Activated CD8-positive, alpha-beta memory T cell treated with anti-CD3 and anti-CD28 coated beads, Interleukin-2, amount 10 ng/mL, durations not matched to agents 7 days and 5 days (primary cell): ENCODE measurements around the gene LRPAP1. TPM values are rescaled to one million over a fixed set of nuclear protein-coding genes. Genes with fewer than 3 reads are reported as not detected.
A peak's percentile ranks its signal among the peaks of the same experiment; 100 is the strongest.

Experiments
- ATAC-seq: fragments of 150-1000 bp; cut with Tn5 transposase; one replicate; pipeline ENCODE4 v1.10.0; 2021; ENCODE audit warnings: moderate library complexity
- CTCF ChIA-PET: fragments of 350-600 bp; sonication (Branson Sonifier 250); formaldehyde crosslinking; loops from one replicate; lab custom pipeline; 2021; ENCODE audit warnings: antibody characterized with exemption; lab: Charles Lee
- DNase-seq: peaks from one replicate; pipeline ENCODE4 v3.0.0-alpha.2; 2020
- H3K27ac Mint-ChIP-seq: one replicate; pipeline ENCODE4 v1.8.0; 2021; ENCODE audit warnings: mild to moderate bottlenecking, mixed read lengths
- H3K27me3 Mint-ChIP-seq: one replicate; pipeline ENCODE4 v1.8.0; 2021; ENCODE audit warnings: mixed read lengths
- H3K36me3 Mint-ChIP-seq: one replicate; pipeline ENCODE4 v1.8.0; 2021; ENCODE audit warnings: mild to moderate bottlenecking, mixed read lengths
- H3K4me1 Mint-ChIP-seq: one replicate; pipeline ENCODE4 v1.8.0; 2021; ENCODE audit warnings: mixed read lengths
- H3K4me3 Mint-ChIP-seq: one replicate; pipeline ENCODE4 v1.8.0; 2021; ENCODE audit warnings: mild to moderate bottlenecking, moderate library complexity, mixed read lengths
- H3K9me3 Mint-ChIP-seq: one replicate; pipeline ENCODE4 v1.8.0; 2022; ENCODE audit warnings: low read depth, mixed read lengths
- total RNA-seq, 2 experiments: library from RNA; stranded (reverse); gene quantifications; one replicate each; pipeline ENCODE4 v1.2.3, GENCODE V29; 2021

LRPAP1 gene
- total RNA-seq, 2 experiments from 2014 or later, result 77.2 to 87.6 TPM

DNA sequence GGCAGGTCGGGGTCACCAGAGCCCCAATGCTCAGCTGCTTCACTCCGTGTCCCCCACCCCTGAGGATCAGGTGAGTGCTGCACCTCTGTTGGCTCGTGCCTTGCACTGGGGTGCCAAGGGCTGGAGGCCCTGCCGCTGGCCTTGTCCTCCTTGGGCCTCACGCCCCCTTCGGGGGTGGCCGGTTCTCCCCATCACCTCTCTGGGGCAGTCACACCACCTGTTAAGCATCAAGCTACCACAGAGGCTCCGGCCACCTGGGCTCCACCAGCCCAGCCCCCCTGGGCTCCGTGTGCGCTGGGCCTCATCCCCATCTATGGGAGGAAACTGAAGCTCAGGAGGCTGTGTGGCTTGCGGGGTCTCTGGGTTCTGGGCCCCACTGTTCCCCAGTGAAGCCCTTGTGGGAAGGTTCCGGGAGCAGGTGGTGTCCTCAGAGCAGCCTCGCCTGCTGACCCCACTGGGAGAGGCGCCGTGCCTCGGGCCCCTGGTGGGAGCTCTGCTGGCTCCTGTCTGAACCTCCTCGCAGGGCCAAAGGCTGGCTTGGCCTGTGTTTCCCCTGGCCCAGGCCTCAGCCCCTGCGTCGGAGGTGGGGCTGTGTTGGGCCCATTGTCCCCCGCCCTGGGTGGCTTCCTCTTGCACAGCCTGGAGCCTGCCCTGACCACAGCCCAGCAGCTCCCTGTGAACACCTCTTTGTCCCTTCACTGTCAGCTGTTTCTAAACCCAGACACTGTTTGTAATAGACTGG lies 38.3 kb downstream of the LRPAP1 start:
- Mint-ChIP-seq H3K27ac (no peak overlapping the region), H3K9me3 (no peaks in the 10 kb centered on the region), H3K36me3 (no peaks in the 10 kb centered on the region), H3K4me3 (no peak overlapping the region), H3K4me1 (no peaks in the 10 kb centered on the region), H3K27me3 (peaks cover 16% of the 10 kb centered on the region)
- ATAC-seq (no peak), DNase-seq (no peak)
- CTCF ChIA-PET, result interaction anchor here (1.0 kb wide), 1 partner anchor 13 kb away, joined by 5 read pairs; no protein-coding TSS in a partner anchor

DNA sequence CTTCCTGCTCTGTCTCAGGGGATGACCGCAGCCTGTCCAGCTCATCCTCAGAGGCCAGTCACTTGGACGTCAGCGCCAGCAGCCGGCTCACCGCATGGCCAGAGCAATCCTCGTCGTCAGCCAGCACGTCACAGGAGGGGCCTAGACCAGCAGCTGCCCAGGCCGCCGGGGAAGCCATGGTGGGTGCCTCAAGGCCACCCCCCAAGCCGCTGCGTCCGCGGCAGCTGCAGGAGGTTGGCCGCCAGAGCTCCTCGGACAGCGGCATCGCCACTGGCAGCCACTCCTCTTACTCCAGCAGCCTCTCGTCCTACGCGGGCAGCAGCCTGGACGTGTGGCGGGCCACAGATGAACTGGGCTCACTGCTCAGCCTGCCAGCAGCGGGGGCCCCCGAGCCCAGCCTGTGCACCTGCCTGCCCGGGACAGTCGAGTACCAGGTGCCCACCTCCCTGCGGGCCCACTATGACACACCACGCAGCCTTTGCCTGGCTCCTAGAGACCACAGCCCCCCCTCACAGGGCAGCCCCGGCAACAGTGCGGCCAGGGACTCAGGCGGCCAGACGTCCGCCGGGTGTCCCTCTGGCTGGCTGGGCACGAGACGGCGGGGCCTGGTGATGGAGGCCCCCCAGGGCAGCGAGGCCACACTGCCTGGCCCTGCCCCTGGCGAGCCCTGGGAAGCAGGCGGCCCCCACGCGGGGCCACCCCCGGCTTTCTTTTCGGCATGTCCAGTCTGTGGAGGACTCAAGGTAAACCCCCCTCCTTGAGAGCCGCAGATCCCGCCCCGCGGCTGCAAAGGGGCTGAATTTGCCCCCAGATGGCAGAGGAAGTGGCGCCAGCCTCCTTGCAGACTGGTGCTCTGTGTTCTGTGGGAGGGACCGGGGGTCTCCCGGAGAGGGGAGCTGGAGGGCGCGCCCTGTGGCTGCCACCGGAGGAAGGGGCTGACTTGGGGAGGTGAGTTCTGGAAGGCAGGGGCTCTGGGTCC lies 39.2 kb downstream of the LRPAP1 start:
- no peak overlapping the region for H3K27ac Mint-ChIP-seq

DNA sequence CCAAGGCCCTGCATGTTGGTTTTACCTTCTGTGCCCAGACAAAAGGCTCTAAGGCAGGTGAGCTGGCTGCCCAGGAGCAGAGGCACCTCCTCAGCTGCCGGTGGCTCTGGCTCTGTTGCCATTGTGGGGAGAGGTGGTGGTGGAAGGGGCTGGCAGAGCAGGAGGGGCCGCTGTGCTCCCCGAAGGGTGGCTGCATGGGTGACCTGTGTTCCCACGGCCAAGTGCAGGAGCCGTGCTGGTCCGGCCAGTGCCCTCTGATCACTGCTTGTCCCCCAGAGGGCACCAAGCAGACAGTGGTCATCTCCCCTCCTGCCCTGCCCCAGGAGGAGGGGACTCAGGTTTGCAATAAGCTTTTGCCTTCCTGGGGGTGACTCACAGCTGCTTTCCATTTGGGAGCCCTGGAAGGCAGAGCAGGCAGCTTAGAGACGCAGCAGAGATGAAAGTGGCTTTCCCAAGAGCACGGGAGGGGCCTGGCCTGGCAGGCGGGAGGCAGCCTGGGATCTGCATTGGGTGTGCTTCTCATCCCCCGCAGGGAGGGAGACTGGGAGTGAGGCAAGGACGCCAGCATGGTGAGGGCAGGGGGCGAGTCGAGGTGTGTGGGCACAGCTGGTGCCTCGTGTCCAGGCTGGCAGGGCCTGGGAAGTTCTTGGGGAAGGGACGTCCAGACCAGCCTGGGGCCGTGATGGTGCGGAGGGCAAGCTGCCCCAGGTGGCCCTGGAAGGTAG lies 40.4 kb downstream of the LRPAP1 start:
- ATAC-seq (no peak), DNase-seq (no peak)
- no peak overlapping the region for H3K27ac Mint-ChIP-seq
- no peaks in the 10 kb centered on the region for H3K36me3 Mint-ChIP-seq
- no peaks in the 10 kb centered on the region for H3K4me1 Mint-ChIP-seq
- CTCF ChIA-PET, result no interaction called here
- no peak overlapping the region for H3K4me3 Mint-ChIP-seq
- H3K9me3 Mint-ChIP-seq, result no peaks in the 10 kb centered on the region
- peaks cover 14% of the 10 kb centered on the region for H3K27me3 Mint-ChIP-seq

More for the DNA sequence above, 39.2 kb downstream of the LRPAP1 start:
- ATAC-seq (no peak), DNase-seq (no peak)
- no peaks in the 10 kb centered on the region for H3K36me3 Mint-ChIP-seq
- CTCF ChIA-PET, result interaction anchor here (1.0 kb wide), 1 partner anchor 12 kb away, joined by 5 read pairs; no protein-coding TSS in a partner anchor
- H3K4me3 Mint-ChIP-seq, result no peak overlapping the region
- H3K27me3 Mint-ChIP-seq, result peaks cover 16% of the 10 kb centered on the region
- H3K4me1 Mint-ChIP-seq, result no peaks in the 10 kb centered on the region
- H3K9me3 Mint-ChIP-seq, result no peaks in the 10 kb centered on the region

DNA sequence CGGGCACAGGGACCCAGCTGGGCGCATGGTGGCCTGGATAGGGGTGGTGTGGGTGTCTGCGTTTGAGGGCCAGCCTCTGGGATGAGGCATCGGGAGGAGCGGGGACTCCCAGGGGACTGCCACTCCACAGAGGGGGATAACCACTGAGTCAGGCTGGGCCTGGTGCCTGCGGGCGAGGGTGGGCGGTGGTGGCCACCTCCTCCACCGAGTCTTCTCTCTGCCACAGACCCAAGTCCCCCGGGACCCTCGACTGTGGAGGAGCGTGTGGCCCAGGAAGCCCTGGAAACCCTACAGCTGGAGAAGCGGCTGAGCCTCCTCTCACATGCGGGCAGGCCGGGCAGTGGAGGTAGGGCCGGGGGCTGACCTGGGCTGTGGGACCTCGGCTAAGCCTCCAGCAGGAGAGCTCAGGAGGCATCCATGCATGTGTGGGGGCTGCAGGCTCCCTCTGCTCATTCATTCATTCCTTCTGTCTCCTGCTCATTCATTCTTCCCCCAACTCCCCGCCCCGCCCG lies 42.7 kb downstream of the LRPAP1 start:
- Mint-ChIP-seq H3K27ac (no peak overlapping the region), H3K4me1 (peaks cover 5% of the 10 kb centered on the region), H3K27me3 (peaks cover 17% of the 10 kb centered on the region), H3K9me3 (no peaks in the 10 kb centered on the region), H3K36me3 (no peaks in the 10 kb centered on the region), H3K4me3 (no peak overlapping the region)
- DNase-seq, result no peak
- ATAC-seq, result peak; percentile 20
- CTCF ChIA-PET, result interaction anchor here (0.9 kb wide), 1 partner anchor 9 kb away, joined by 3 read pairs; no protein-coding TSS in a partner anchor

DNA sequence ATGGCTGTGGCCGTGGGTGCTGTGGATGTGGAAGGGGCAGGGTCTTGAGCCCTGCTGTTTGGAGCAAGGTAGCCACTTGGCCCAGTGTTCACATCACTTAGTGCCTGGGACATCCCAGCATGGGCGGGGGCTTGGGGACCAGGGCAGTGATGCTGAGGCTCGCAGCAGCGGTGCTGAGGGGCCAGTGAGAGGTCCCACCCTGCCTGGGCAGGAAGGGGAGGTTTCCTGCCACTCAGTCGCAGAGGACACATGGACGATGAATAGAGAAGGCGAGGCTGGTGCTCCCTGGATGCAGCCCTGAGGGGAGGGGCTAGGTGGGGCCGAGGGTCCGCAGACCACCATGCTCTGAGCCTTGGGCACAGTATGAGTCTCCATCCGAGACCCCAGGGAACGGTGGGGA lies 43.4 kb downstream of the LRPAP1 start:
- no peaks in the 10 kb centered on the region for H3K9me3 Mint-ChIP-seq
- H3K4me3 Mint-ChIP-seq, result no peak overlapping the region
- H3K27ac Mint-ChIP-seq, result no peak overlapping the region
- DNase-seq, result no peak
- no peaks in the 10 kb centered on the region for H3K36me3 Mint-ChIP-seq
- CTCF ChIA-PET, result interaction anchor here (0.9 kb wide), 1 partner anchor 8 kb away, joined by 3 read pairs; no protein-coding TSS in a partner anchor
- H3K27me3 Mint-ChIP-seq, result peaks cover 21% of the 10 kb centered on the region
- H3K4me1 Mint-ChIP-seq, result peaks cover 5% of the 10 kb centered on the region
- ATAC-seq, result no peak

DNA sequence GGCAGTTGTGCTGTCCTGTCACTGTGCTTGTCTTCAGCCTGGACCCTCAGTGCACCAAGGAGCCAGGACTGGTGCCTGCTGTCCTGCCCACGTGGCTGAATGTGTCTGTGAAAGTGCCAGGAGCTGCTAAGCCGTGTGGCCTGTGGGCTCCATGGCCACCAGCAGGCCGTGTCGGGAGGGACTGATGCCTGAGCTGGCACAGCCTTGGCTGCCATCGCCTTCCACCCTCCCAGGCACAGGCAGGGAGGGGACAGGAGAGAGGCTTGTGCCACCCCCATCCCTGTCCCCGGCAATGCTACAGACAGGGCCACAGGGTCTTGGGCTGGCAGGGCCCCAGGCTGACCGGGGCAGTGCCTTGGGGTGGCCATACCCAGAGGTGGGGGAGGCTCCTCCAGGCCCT lies 44.4 kb downstream of the LRPAP1 start:
- CTCF ChIA-PET, result no interaction called here
- no peaks in the 10 kb centered on the region for H3K9me3 Mint-ChIP-seq
- ATAC-seq, result no peak
- H3K4me1 Mint-ChIP-seq, result peaks cover 5% of the 10 kb centered on the region
- H3K27ac Mint-ChIP-seq, result no peak overlapping the region
- H3K36me3 Mint-ChIP-seq, result no peaks in the 10 kb centered on the region
- H3K27me3 Mint-ChIP-seq, result peaks cover 21% of the 10 kb centered on the region
- no peak for DNase-seq
- H3K4me3 Mint-ChIP-seq, result no peak overlapping the region

DNA sequence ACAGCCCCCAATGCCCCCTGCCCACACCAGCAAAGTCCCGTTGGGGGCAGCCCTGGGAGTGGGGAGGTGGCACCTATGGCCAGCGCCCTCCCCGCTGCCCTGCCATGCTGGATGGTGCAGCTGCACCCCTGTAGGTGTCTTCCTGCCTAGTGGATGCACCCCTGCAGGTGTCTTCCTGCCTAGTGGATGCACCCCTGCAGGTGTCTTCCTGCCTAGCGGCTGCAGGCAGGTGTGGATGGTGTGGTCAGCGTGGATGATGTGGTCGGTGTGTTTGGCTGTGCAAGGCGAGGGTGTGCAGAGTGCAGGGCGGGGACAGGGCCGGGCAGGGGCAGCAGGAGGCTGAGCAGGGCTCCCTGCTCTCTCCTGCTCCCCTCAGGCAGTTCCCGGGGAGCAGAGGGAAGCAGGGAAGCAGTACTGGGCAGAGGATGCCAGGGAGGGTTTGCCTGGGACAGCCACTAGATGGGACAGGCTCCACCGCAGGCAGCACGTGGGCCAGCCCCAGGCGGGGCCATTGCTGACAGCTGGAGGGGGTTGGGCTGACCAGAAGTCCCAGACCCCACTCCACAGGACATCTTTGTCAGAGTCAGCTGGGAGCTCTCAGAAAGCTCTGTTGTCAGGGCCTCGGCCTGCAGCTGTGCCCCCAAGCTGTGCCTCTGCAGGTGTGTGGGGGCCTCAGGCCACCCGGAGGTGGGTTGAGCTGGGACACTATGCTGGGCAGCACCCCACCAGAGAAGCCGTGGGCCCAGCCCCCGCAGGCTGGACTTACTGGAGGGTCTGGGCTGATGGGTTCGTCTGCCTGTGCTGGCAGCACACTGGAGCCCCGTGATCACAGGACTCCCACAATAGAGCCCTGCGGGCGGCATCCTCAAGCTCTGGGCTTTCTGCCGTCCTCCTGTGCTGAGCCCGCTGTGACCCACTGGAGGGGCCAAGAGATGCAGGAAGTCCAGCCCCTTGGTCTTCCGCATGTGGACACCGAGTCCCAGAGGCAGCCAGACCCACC lies 45.4 kb downstream of the LRPAP1 start:
- H3K27ac Mint-ChIP-seq, result no peak overlapping the region
- H3K36me3 Mint-ChIP-seq, result no peaks in the 10 kb centered on the region
- no peak overlapping the region for H3K4me3 Mint-ChIP-seq
- DNase-seq (no peak), ATAC-seq (no peak)
- H3K4me1 Mint-ChIP-seq, result peaks cover 5% of the 10 kb centered on the region
- H3K27me3 Mint-ChIP-seq, result peaks cover 23% of the 10 kb centered on the region
- CTCF ChIA-PET, result no interaction called here
- H3K9me3 Mint-ChIP-seq, result no peaks in the 10 kb centered on the region

DNA sequence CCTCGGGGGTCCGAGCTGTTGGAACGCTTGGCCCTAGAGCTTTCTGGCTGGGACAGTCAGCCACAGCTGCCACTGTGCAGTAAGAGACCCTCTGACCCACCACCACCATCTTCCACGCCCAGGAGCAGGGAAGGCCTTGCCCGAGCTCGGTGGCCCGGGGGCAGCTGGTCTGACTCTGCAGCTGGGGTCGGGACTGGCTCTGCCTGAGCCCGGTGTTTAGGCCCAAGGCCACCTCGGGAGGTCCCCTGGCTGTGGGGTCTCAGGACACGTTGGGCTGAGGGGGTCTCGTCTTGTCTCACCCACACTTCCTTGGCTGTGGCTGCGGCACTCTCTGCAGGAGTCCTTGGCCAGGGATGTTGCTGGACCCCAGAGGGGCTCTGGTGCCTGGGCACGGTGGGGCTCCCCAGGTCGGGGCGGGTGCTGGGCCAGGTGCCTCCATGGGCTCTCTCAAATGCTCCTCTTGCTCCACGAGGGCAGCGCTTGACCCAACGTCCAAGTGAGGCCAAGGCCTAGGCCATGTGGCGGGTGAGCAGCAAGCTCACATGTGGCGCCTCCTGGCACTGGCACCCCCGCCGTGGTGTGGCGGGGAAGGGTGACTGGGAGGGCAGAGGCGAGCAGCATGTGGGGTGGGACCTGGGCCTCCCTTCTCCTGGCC lies 46.2 kb downstream of the LRPAP1 start:
- ATAC-seq (no peak), DNase-seq (no peak)
- peaks cover 27% of the 10 kb centered on the region for H3K27me3 Mint-ChIP-seq
- no peak overlapping the region for H3K4me3 Mint-ChIP-seq
- no peaks in the 10 kb centered on the region for H3K36me3 Mint-ChIP-seq
- CTCF ChIA-PET, result no interaction called here
- H3K27ac Mint-ChIP-seq, result no peak overlapping the region
- H3K4me1 Mint-ChIP-seq, result peaks cover 5% of the 10 kb centered on the region
- no peaks in the 10 kb centered on the region for H3K9me3 Mint-ChIP-seq

DNA sequence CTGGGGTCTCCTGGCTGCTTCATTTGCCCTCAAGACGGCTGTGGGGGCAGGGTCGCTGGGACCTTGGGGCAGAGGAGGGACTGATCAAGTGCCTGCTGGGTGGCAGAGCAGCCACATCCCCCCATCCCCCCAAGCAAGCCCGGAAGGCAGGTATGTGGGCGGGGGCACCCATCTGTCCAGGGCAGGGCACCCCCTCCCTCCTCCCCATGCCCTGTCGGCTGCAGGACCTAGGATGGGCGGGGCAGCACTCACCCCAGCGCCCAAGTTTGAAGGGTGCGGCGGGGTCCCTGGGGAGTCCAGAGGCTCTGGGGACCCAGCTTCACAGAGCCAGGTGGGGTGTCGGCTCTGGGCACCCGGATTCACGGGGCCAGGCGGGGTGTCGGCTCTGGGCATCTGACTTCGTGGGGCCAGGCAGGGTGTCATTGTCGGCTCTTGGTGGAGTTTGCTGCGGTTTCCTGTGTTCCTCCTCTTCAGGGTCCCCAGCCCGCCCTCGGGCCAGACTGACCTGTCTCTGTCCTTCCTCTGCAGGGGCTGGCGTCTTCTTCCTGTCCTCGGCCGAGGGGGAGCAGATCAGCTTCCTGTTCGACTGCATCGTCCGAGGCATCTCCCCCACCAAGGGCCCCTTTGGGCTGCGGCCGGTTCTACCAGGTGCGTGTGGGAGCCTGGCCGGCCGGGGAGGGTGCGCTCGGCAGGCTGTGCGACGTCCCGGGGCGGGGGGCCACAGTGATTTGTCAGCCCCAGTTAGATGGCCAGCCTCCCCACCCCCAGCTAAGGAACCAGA lies 47.0 kb downstream of the LRPAP1 start:
- Mint-ChIP-seq H3K9me3 (no peaks in the 10 kb centered on the region), H3K27ac (no peak overlapping the region), H3K27me3 (peaks cover 27% of the 10 kb centered on the region), H3K36me3 (no peaks in the 10 kb centered on the region), H3K4me3 (no peak overlapping the region), H3K4me1 (peaks cover 5% of the 10 kb centered on the region)
- CTCF ChIA-PET, result no interaction called here
- DNase-seq (no peak), ATAC-seq (no peak)

DNA sequence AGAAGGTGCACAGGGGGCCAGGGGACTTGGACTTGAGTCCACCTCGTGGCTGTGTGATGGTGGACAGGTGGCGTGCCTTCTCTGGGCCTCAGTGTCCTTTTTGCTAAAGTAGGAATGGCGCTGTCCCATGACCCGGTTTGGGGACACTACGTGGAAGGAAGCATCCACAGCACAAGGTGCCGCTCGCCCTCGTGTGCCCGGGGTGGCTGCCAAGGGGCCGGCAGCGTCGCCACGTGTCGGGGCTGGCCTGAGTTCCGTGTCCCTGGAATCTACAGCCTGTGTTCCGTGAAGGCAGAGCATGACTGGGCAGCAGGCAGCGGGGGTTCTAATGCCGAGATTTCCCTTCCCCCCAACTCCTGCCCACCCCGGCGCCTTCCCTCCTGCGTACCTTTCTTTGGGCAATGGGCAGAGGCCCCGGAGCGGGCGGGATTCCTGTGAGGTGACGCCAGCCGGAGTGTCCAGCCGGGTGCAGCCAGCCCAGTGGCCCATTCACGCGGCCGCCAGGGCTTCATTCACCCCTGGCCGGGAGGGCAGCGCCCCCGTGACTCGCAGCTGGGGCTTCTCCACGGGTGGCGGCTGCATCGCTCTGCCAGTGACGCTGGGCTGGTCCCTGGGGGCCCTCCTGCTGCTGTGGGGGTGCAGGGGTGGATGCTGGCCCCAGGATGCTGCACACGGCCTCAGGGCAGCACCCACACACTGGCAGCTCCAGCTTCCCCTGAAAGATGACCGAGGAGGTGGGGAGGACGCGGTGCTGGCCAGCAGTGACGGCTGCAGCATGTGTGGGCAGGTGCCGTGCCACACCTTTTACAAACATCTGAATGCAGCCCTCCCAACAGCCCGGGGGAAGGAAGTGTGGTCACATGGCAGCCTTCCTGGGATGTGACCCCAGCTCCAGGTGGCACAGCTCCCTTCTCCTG lies 47.9 kb downstream of the LRPAP1 start:
- DNase-seq (no peak), ATAC-seq (no peak)
- CTCF ChIA-PET, result no interaction called here
- Mint-ChIP-seq H3K27ac (no peak overlapping the region), H3K36me3 (no peaks in the 10 kb centered on the region), H3K27me3 (peaks cover 22% of the 10 kb centered on the region), H3K4me1 (peaks cover 5% of the 10 kb centered on the region), H3K9me3 (no peaks in the 10 kb centered on the region), H3K4me3 (no peak overlapping the region)
